ENCODE results near the gene ADRA2B. TPM values are rescaled to one million over a fixed set of nuclear protein-coding genes. Genes with fewer than 3 reads are reported as not detected.
A peak's percentile ranks its signal among the peaks of the same experiment; 100 is the strongest.

Gene ADRA2B
- total RNA-seq, 2 donors from 2014 or later = 0.47 to 0.61 TPM

GRCh38 chr2:96130483-96130882 lies 14.1 kb upstream of the ADRA2B start:
- ATAC-seq = no peak
- Mint-ChIP-seq H3K36me3 (peaks cover 0 to 5% of the 10 kb centered on the region in 2 donors), H3K27ac (no peak overlapping the region), H3K9me3 (no peaks in the 10 kb centered on the region)
- no peak for DNase-seq (ENCODE audit: low spot score in 2 of 2)

DNA sequence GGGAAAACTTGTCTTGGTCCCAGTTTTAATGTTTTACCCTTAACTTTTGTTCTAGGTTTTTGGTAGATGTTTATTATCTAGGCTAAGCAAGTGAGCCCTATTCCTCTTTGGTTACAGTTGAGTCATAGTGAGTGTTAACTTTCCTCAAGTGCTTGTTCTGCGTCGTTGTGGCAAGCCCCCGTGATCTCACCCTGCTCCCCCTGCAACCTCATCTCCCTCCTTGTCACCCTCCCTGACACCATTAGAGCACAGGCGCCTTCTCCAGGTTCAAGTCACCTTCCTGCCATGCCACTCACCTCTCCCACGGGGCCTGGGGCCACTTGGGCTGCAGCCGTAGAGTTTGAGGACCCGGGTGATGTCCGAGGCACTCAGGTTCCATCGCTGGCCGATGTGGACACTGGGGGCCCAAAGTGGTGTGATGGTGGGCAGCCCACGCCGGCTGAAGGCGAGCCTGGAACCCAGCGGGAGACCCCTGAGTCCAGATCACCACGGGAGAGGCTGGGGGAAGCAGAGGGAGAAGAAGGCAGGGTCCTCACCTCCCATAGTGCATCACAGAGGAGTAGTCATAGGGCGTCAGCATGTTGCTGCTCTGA lies 13.3 kb upstream of the ADRA2B start:
- H3K27ac Mint-ChIP-seq = peak overlapping the region in 1 of 2 donors; percentile 22
- ATAC-seq = no peak

DNA sequence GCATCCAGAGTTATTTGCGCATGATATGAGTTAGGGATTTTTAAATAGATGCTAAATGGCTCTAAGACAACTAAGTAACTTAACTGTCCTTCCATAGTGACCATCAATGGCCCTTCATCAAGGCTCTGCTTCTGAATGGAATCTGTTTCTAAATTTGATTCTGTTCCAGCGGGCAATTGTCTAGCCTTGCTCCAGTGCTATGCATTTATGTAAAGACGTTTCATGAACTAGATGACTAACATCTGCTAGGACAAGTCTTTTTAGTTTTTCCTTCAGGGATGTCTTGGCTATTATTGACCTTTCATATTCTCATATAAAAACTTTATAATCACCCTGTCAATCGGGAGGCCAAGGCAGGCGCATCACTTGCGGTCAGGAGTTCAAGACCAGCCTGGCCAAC lies 12.1 kb upstream of the ADRA2B start:
- Mint-ChIP-seq H3K9me3 (no peaks in the 10 kb centered on the region), H3K27ac (no peak overlapping the region), H3K36me3 (peaks cover 0 to 5% of the 10 kb centered on the region in 2 donors)
- ATAC-seq (no peak), DNase-seq (ENCODE audit: low spot score in 2 of 2) (no peak)

More for the DNA sequence above, 13.3 kb upstream of the ADRA2B start:
- no peak for DNase-seq (ENCODE audit: low spot score in 2 of 2)
- no peaks in the 10 kb centered on the region for H3K9me3 Mint-ChIP-seq
- H3K36me3 Mint-ChIP-seq = peaks cover 0 to 5% of the 10 kb centered on the region in 2 donors

DNA sequence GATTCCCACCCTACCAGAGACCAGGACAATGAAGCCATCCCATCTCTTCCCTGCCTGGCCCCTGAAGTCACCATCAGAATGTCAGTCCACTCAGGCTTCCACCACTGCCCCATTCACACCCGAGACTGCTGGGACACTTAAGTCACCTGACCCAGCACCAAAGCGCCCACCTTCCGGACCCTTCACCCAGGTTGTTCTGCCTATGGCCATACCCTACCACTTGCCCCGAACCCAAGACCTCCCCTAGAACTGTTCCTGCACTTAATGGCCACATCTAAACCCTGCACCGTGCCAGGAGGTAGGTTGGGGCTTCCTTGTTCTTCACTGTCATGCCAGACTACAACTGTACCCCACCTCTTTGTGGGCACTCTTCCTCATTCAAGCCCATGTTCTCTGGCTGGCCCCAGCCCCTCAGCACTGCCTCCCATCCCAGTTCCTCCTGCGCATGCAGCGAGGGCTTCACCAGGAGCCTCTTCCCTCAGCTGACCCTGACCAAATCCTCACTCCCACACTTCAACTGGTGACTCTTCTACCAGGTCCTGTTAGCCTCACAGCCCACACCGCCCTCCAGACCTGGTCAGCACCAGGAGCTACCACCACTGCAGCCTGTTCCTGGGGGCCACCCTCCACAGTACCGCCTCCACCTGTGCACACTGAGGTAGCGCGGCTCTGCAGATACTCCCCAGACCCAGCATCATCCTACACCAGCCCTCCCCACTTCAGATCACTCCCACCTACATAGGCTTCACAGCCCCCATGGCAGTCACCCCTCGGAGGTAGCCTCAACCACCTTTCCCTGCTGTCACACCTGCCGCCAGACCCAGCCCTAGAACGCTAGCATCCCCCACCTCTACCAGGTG lies 8.3 kb upstream of the ADRA2B start:
- DNase-seq (ENCODE audit: low spot score in 2 of 2) (no peak), ATAC-seq (no peak)
- Mint-ChIP-seq H3K36me3 (peaks cover 0 to 4% of the 10 kb centered on the region in 2 donors), H3K27ac (no peak overlapping the region), H3K9me3 (no peaks in the 10 kb centered on the region)

- DNase-seq (ENCODE audit: low spot score in 2 of 2) (no peak), ATAC-seq (no peak)
- Mint-ChIP-seq H3K36me3 (no peaks in the 10 kb centered on the region), H3K9me3 (no peaks in the 10 kb centered on the region), H3K27ac (no peak overlapping the region)
Observed at GRCh38 chr2:96123936-96124335, 7.6 kb upstream of the ADRA2B start.

GRCh38 chr2:96123290-96123689 lies 6.9 kb upstream of the ADRA2B start:
- ATAC-seq (no peak), DNase-seq (ENCODE audit: low spot score in 2 of 2) (no peak)
- no peaks in the 10 kb centered on the region for H3K9me3 Mint-ChIP-seq
- H3K27ac Mint-ChIP-seq = no peak overlapping the region
- no peaks in the 10 kb centered on the region for H3K36me3 Mint-ChIP-seq

DNA sequence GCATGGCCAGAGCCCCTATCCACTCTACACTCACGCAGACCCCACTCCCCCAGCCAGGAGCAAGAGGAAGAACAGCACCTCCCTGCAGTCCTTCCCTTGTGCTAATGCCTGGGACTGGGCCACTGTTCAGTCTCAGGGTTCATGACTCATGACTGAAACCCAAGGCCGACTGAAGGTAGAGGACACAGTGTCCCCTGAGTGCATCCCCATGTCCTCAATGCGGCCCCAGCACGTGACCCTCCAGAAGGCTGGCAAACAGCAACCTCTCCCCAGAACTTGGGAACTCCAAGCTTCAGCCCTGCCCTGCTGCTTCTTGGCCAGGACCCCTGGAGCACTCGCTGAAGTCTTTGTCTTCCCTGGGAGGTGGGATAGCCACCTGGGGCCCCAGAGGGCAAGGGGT lies 6.0 kb upstream of the ADRA2B start:
- no peaks in the 10 kb centered on the region for H3K9me3 Mint-ChIP-seq
- DNase-seq (ENCODE audit: low spot score in 2 of 2) (no peak), ATAC-seq (peak in 1 of 2 donors; percentile 32)
- no peak overlapping the region for H3K27ac Mint-ChIP-seq
- no peaks in the 10 kb centered on the region for H3K36me3 Mint-ChIP-seq

DNA sequence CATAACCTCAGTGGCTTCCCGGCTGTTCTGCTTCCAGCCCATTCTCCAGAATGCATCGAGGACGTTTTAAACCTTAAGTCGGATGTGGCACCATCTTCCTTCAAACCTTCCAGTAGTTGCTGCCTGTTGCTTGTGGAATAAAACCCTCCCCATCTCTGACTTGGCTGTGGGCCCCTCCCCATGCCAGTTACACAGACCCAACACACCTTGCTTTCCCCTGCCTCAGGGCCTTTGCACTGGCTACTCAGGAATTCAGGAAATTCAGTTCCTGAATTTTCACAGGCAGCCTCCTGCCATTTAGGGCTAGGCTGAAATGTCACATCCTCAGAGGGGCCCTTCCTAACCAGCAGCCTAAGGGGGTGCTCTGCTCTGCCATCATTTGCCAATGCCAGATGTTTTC lies 5.0 kb upstream of the ADRA2B start:
- DNase-seq (ENCODE audit: low spot score in 2 of 2) (no peak), ATAC-seq (no peak)
- Mint-ChIP-seq H3K36me3 (no peaks in the 10 kb centered on the region), H3K27ac (no peak overlapping the region), H3K9me3 (no peaks in the 10 kb centered on the region)

- Mint-ChIP-seq H3K36me3 (no peaks in the 10 kb centered on the region), H3K9me3 (no peaks in the 10 kb centered on the region), H3K27ac (no peak overlapping the region)
- no peak for DNase-seq (ENCODE audit: low spot score in 2 of 2)
- ATAC-seq = no peak
Observed at GRCh38 chr2:96120991-96121390, 4.6 kb upstream of the ADRA2B start.

DNA sequence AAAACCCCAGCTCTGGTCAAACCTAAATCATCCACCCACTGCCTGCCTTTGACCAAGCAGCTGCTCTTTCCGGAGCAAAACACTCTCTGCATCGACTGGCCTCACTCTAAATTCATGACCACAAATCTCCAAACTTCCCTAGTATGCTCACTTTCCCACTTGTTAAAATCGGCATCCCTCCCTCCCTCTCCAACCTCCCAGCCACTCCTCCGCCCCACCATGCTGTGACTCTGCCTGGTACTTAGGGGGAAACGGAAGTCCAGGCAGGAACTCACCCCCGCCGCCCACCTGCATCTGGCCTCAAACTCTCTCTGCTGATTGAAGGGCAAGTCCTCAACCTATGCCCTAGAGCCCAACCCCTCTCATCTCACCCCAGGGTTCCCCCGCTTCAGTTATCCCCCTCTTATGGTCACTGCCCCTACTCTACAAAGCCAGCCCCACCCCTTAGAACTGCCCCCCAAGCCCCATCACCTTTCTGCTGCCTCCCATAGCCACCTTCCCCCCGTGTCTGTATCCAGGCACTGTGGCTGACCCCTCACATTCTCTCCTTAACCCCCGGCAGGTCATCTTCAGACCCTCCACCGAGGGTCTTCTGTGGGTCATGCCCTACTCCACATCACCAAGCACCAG lies 3.8 kb upstream of the ADRA2B start:
- DNase-seq (ENCODE audit: low spot score in 2 of 2) (no peak), ATAC-seq (no peak)
- no peaks in the 10 kb centered on the region for H3K9me3 Mint-ChIP-seq
- H3K27ac Mint-ChIP-seq = no peak overlapping the region
- peaks cover 4 to 5% of the 10 kb centered on the region in 2 donors for H3K36me3 Mint-ChIP-seq

DNA sequence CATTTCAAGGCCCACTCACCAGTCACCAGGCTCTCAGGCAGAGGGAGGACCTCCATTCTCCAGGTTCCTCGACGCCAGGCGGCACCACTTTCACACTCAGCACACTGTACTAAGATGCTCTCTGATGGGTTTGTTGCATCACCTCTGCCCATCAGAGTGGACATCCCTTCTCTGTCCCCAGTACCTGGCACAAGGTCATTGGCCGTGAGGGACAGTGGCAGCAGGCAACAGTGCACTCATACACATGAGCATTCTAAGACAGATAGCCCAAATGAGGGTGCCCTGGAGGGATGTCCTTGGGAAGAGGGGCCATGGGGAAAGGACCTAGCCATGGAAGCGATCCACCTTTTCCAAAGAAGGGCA lies 3.0 kb upstream of the ADRA2B start:
- no peaks in the 10 kb centered on the region for H3K9me3 Mint-ChIP-seq
- DNase-seq (ENCODE audit: low spot score in 2 of 2) = no peak
- peaks cover 4 to 5% of the 10 kb centered on the region in 2 donors for H3K36me3 Mint-ChIP-seq
- H3K27ac Mint-ChIP-seq = no peak overlapping the region
- no peak for ATAC-seq

DNA sequence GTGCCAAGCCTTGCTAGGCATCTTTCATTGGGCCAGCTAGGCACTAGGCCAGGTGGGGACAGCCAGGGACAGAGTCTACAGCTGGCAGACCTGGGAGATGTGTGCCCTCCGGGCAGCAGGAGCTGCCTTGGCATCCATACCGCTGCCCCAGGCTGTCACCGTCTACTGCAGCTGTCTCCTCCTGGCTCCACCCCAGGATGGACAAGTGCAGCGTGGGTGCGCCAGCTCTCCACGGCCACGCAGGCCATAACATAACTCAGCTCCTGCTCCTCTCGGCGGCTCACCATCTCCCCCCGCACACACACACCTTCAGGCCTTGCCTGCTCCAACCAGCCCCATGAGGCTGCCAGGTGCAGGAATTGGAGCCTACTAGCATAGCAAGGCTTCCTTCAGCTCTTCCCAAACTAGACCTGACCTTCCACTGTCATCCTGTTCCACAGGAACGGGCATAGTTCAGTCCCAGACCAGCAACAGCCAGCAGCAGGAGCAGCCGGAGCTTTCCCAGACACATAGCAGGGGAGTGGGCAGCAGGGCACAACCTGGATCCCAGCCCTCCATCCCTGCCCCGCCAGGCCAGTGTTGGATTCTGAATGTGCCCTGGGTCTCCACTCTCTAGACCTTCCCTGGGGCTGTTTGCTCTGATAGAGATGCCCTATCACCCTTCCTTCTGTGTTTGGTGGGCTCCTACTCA lies 2.5 kb upstream of the ADRA2B start:
- ATAC-seq (no peak), DNase-seq (ENCODE audit: low spot score in 2 of 2) (no peak)
- H3K9me3 Mint-ChIP-seq = no peaks in the 10 kb centered on the region
- peaks cover 4 to 5% of the 10 kb centered on the region in 2 donors for H3K36me3 Mint-ChIP-seq
- H3K27ac Mint-ChIP-seq = no peak overlapping the region

GRCh38 chr2:96117701-96118588 lies 1.6 kb upstream of the ADRA2B start:
- ATAC-seq (no peak), DNase-seq (ENCODE audit: low spot score in 2 of 2) (no peak)
- Mint-ChIP-seq H3K36me3 (peaks cover 4 to 5% of the 10 kb centered on the region in 2 donors), H3K27ac (no peak overlapping the region), H3K9me3 (no peaks in the 10 kb centered on the region)

DNA sequence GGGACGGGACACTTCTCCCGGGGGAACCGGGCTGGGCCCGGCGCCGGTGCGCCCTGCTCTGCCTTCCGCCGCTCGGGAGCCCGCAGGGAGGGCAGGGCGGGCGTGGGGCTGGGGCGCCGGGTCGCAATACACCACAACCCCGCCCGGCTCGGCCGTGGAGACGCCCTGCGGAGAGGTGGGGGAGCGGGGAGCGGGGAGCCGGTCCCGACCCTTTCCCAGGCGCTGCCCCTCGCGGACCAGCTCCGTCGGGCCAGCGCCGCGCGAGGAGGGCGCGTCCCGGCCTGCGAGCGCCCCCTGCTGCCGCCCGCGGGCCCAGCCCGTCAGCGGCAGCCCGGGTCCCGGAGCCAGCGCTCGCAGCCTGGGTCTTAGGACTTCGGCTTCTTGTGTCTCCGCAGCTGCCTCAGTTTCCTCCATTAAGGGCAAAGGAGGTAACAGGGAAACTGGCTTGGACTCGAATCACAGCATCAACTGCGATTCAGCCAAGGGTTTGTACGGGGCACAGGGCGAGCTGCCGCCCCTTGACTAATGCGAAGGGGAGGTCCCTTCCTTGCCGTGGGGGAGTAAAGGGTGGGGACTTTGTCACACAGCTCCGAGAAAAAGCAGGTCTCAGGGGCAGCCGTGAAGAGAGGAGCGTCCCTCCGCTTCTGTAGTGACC lies 635 bp upstream of the ADRA2B start:
- ATAC-seq = peak; percentile 83 to 87
- peak; percentile 76 to 86 for DNase-seq (ENCODE audit: low spot score in 2 of 2)
- Mint-ChIP-seq H3K9me3 (no peaks in the 10 kb centered on the region), H3K27ac (no peak overlapping the region), H3K36me3 (peaks cover 4 to 5% of the 10 kb centered on the region in 2 donors)

DNA sequence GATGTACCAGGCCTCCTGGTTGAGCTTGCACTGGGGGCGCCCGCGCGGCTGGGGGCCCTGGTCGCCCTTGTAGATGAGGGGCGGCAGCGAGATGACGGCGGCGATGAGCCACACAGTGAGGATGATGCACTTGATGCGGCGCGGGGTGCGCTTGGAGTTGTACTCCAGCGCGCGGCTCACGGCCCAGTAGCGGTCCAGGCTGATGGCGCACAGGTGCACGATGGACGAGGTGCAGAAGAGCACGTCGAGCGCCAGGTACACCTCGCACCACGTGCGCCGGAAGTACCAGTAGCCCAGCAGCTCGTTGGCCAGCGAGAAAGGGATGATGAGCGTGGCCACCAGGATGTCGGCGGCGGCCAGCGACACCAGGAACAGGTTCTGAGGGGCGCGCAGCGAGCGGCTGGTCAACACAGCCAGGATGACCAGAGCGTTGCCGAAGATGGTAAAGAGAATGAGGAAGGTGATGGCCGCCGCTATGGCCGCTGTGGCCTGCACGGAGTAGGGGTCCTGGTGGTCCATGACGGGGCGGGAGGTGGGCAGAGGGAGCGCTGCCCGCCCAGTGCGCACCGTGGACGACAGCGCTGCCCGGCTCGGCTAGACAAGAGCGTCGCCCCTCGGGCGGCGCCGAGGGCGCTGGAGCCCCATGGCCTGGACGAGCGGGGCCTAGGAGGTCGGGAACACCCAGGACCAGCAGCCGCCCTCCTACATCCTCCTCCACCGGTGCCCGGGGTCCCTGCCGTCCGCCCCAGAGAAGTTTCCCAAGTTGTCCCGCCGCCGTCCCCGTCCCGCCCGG lies 544 bp downstream of the ADRA2B start:
- no peaks in the 10 kb centered on the region for H3K9me3 Mint-ChIP-seq
- no peak overlapping the region for H3K27ac Mint-ChIP-seq
- DNase-seq (ENCODE audit: low spot score in 2 of 2) (no peak), ATAC-seq (peak; percentile 0 to 8)
- peaks cover 4 to 5% of the 10 kb centered on the region in 2 donors for H3K36me3 Mint-ChIP-seq
